NCI-H2227 (cell line): ENCODE results near the gene SLC6A13.

Experiments
- DNase-seq: peaks from one replicate; lab custom pipeline; 2025; ENCODE audit not compliant: unreplicated experiment; lab: John Stamatoyannopoulos, UW

Gene SLC6A13

DNA sequence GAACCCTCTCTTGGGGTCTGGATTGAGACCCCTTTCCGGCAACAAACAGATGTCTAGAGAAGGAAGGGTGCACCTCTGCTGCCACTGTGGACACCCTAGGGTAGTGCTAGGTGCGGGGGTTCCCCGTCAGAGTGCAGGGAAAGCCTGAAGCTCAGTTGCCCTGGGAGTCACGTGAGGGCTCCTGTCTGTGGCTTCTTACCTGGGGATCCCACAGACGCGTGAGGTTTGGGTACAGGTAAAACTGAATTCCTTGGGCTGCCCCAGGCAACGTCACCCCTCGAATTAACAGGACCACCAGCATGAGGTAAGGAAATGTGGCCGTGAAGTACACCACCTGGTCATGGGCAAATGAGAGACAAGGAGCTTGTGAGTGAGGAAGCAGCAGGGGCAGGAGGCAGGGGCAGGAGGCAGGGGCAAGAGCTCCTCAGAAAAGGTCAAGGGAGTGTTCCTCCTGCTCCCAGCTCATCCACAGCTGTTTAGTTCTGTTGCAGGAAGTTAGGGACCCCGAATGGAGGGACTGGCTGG lies 27.7 kb downstream of the SLC6A13 start:
- DNase-seq, result no peak

DNA sequence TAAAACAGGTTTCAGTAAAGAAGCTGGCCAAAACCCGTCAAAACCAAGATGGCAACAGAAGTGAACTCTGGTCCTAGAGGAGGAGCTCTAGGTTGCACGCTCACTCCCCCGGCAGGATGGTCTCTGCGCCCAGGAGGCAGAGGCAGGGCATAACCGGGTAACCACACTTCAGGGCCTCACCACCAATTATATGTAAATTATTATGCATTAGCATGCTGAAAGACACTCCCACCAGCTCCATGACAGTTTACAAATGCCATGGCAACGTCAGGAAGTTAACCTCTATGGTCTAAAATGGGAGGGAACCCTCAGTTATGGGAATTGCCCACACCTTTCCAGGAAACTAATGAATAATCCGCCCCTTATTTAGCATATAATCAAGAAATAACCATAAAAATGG lies 28.6 kb downstream of the SLC6A13 start:
- no peak for DNase-seq

DNA sequence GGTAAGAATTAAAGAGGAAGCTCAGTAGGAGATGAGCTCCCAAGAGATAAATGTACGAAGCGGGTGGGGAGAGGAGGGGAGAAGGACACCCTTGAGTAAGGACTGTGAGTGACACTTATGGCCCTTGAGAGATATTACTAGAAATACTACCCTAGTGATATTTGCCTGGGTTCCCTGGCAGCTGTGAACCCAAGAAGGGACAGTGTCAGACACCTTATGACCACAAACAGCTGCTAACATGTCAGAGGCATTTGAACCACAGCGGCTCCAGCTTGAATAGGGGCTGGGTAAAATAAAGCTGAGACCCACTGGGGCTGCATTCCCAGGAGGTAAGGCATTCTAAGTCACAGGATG lies 29.0 kb downstream of the SLC6A13 start:
- no peak for DNase-seq

DNA sequence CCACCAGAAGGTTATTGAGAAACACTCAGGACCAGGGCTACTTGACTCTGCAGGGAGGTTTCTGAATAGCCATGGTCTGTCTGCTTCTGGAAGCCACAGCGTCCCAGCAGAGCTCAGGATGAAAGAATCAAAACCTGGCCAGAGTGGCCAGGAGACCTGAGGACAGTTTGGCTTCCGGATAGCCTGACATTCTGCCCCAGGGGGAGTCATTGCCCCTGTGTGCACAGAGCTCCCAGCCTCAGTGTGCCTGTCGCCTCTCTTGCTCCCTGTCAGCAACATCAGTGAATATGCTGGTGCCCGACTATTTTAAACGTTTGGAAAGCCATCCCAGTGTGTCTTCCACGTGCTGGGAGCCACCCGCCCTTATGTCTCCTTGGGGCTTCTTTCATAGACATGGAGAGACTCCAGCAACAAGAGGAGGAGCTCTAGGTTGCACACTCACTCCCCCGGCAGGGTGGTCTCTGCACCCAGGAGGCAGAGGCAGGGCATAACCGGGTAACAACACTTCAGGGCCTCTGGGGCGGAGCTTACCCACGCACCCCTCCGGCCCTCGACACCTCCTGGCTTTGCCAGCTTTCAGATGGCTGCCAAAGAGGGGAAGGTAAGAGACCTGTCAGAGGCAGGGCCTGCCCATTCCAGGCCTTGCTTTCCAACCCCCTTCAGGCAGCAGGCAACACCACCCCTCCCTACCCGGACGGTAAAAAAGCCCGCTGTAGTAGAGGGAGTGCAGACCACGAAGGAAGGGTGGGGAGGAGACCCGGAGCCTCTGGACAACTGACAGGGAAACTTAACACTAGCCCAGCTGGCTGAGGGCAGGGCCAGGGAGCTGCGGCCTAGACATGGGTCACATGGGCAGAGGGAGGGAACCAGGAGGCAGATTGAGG lies 29.7 kb downstream of the SLC6A13 start:
- no peak for DNase-seq

GRCh38 chr12:230925-231671 lies 31.5 kb downstream of the SLC6A13 start:
- no peak for DNase-seq

- DNase-seq, result no peak
Measured at GRCh38 chr12:229441-230191, 33.0 kb downstream of the SLC6A13 start.

GRCh38 chr12:228846-229200 lies 33.8 kb downstream of the SLC6A13 start:
- no peak for DNase-seq

- no peak for DNase-seq
Measured at GRCh38 chr12:227923-228845, 34.5 kb downstream of the SLC6A13 start.

DNA sequence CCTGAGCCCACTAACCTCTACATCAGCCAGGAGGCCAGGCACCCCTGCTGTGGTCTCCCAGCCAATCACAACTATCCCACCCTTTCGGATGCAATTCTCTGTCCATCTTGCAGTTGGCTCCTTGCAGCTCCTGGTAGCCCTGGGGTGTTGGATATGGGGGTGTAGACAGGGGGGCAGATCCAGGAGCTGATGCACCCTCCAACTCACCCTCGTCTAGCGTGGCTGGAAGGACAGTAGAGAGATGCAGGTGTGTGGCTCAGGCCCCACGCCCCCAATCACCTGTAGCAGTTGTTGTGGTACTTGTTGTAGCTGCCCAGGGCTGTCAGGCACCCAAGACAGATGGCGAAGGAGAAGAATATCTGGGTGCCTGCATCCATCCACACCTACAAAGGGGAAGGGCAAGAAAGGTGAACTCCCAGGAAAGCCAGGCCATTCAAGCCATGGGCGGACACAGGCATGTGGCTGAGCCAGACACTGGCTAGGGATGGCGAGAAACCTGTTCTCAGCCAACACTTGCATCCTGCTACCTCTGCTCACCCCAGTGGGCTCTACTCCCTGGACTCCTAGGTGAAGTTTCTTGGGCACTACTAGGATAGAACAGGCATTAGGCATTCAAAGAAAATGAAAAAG lies 35.2 kb downstream of the SLC6A13 start:
- no peak for DNase-seq

DNA sequence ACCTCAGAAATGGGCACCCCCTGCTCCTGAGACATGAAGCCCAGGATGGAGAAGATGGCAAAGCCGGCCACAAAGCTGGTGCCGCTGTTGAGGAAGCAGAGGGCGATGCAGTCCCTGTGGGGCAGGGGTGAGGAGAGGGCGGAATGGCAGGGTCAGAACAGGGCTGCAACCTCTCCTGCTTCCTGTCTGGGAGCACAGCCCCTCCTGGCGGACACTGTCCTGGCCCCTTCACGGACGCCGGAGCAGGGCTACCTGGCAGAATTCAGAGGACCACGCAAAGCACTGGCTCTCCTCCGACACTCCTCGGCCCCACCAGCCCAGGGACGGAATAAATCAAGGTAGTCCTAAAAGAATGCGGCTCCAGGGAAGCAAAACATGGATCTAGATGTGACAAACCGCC lies 36.2 kb downstream of the SLC6A13 start:
- DNase-seq, result no peak

- no peak for DNase-seq
Measured at GRCh38 chr12:225012-225411, 37.6 kb downstream of the SLC6A13 start.

DNA sequence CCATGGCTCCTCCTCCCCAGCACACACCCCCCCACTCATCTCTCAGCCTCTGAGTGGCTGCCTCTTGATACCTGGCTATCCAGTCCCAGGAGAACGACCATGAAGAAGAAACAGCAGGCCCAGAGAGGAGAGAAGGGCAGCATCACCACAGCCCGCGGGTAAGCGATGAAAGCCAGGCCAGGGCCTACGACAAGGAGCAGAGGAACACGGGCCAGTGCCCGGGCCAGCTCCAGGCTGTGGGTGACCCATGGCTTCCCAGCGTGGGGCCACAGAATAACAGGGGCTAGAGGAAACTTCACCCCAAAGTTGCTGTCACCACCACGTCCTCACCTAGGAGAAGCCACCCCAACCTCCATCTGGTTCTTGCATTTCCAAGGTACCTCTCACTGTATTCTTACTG lies 38.3 kb downstream of the SLC6A13 start:
- no peak for DNase-seq

DNA sequence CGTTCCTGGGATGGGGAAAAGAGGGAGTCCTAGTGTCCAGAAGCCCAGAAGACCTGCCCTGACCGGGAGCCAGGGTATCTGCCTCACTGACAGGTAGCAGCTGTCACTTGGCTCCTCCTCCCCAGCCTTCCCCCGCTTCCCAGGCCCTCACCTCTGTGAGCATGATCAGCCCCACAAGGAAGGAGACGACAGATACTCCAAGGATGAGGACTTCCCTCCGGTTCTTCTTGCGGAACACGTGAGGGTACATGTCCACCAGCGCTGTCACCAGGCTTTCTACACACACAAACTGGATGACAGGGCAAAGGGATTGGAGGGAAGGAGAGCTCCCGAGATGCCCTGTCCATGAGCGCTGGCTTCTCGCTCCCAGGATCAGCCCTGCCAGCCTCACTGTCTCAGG lies 38.8 kb downstream of the SLC6A13 start:
- no peak for DNase-seq

- DNase-seq, result no peak
Measured at GRCh38 chr12:221736-222135, 40.9 kb downstream of the SLC6A13 start.

- no peak for DNase-seq
Measured at GRCh38 chr12:220946-221550, 41.6 kb downstream of the SLC6A13 start.

- DNase-seq, result no peak
Measured at GRCh38 chr12:220491-220890, 42.1 kb downstream of the SLC6A13 start.

GRCh38 chr12:219891-220352 lies 42.7 kb downstream of the SLC6A13 start:
- DNase-seq, result no peak

GRCh38 chr12:218728-219590 lies 43.7 kb downstream of the SLC6A13 start:
- no peak for DNase-seq

DNA sequence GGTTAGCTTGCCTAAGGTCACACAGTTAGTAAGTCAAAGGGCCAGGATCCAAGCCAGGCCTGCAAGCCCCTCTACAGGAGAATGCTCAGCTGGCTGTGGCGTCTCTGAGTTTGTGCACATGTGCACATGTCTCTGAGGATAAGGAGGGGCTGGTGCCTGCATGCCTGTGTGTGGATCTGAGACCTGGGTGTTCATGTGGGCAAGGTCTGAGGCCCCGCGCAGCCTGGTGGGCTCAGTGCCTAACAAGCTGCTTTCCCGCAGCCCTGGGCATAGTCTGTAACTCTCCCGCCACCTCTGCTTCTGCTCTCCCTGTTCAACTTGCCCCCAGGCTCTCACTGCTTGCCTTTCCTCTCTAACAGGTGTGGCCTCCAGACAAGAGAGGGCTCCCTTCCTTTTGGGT lies 44.4 kb downstream of the SLC6A13 start:
- no peak for DNase-seq
